ENCODE results near the gene PSMB11.

The PSMB11 gene

DNA sequence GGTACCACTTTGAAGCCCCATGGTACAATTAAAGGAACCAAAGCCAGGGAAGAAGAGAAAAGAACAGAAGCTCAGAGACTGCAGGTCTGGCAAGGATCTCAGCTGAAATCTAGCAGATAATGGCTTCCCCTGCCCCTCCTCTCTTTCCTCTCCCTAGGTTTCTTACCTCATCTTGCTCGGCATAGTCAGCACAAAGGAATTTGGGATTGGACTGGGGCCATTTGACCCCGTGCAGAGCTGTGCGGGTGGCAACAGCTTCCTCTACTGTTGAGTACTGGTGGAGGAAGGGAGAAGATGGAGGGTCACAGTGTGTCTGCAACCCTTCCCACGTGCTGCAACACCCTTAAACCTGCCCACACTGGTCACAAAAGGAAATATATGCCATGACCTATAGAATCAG, 20.0 kb downstream of the PSMB11 start:
- no peak for DNase-seq

DNA sequence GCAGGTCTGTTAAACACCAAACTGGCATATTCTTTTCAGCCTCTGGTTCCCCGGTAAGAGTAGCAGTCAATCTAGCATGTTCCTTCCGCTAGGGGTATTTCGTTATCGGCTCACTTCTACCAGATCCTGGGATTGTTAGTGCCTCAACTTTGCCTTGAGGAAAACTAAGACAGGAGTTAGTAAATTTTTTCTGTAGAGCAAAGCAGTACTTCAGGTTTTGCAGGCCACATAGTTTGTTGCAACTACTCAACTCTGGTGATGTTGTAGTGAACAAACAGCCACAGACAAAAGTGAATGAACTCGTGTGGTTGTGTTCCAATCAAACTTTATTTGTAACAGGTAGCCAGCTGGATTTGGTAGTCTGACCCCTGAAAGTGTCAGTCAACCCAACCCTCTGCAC, 21.6 kb downstream of the PSMB11 start:
- DNase-seq = no peak

DNA sequence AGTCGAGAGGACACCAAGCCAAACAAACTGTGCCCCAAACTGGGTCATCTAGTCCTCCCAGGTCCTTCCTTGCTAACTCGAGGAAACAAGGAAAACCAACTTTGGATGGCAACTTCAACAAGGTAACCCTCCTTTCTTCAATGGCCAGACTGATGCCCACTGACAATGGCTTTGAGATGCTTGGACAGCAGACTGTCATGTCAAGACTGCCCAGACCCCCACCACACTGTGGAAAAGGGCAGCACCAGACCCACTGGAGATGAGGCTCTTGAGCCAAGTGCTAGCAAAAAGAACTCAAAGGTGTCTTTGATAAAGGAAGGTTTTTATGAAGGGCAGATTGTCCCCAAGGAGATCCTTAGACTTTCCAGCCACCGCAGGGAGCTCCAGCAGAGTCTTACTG, 24.4 kb downstream of the PSMB11 start:
- no peak for DNase-seq

DNA sequence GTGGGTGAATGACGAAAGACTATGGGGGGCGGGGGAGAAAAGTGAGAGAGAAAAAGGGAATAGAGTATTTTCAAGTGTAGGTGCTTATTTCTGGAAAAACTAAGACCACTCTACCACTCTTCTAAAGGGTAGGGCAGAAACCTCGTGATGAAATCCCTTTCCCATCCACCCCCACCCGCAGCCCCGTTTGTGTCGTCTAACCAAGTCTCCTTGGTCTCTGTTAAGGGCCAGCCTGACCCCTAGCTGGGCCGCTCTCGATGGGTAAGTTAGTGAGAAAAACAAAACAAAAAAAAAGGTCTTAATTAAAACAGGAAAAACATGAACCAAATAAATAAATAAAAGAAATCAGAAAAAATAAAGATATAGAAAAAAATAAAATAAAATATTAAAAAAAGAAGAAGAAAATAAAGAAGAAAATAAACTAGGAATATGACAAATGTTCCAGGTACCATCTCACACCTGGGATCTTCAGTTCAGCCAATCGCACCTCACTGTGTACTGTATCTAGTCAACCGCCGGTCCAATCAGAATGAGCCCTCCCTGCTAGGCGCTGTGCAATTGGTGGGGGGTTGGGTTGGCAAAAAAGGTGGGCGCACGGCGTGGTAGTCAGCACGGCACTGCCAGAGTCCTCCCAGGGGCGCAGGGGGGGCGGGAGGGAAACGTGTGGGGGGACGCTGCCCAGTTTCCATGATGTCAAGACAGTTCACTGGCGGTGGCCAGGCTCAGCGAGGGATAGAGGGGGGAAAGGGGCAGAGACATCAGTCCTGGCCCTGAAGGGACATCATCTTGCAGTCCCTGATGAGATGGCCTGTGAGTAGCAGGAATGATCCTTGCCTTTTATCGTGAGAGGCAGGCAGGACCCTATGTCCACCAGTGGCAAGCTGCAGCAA, 25.1 kb downstream of the PSMB11 start:
- DNase-seq = no peak

DNA sequence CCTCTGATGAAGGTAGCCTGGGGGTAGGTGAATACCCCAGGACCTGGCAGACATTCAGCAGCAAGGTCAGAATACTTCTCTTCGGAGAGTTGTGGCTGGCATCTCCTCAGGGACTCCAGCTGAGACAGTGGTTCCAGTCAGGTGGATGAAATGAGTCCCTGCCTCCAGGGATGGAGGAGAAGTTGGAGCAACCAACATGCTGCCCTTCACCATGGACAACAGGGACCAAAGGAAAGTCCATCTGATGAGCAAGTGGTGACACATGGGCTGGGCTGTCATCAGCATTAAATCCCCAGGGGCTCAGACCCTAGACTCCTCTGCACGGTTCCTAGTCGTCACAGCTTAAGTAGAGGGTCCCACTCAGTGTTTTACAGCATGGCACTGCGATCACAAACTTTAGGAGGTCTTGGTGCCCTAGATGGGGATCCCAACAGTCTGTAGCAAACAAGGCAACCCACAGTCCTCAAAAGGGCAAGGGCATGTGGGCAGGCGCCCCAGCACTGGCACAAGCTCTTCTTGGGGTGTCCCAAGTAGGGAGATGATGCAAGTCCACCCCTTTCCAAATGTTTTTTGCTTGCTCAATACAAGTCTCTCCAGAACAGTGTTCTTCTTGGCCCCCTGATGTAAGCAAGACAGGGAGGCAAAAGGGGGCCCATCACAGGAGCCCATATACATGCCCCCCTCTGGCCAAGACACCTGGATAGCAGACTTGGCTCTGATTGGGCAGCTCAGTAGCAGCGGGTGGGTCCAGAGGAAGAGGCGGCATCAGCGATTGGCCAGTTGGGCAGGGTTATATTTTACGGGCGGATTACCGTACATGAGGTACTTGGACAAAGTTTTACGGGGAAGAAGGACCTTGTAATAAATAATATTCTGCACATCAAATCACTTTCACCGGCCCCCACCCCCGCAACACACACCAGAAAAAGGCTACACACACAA, 26.1 kb downstream of the PSMB11 start:
- no peak for DNase-seq

DNA sequence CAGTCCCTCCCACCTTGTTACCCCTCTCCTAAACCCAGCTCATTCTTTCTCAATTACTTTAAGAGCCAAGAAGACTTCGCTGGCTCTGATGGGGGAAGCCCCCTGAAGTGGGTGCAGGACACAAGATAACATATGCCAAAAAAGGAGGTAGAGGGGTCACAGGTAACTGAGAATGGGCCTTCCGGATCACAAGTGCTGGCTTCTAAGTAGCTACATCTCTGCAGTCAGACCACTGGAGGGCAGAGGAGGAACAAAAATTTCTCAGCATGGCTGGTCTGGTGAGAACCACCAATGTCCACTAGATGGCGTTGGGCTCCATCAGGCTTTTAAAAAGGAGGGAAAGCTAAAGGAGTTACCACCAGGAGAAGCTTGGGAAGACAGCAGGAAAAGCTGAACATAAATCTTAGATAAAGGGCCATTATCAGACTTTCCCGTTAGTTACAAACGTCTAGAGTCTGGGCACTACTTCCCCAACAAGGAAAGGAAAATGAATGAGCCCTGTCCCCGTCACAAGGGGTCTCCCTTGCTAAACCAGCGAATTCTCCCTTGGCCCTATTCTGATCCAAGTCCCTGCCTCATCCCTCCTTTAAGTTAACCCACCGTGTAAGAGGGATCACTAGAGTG, 26.9 kb downstream of the PSMB11 start:
- DNase-seq = no peak

DNA sequence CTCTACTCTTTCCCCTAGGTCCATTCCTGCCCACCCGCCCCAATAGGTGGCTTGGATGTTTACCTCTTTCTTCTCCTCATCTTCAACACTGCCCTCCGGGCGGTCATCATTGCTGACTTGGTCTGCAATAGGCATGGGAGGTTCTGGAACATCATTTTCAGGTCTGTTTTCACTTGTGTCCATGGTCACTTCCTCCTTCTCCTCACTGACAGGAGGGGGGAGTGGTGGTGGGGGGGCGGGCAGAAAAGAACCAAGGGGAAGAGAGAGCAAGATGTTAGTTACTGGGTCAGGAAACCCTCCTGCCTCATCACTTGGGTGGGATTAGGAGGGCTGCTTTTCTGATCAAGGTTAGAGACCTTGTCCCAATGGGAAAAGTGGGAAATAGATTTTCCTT, 27.4 kb downstream of the PSMB11 start:
- DNase-seq = no peak

DNA sequence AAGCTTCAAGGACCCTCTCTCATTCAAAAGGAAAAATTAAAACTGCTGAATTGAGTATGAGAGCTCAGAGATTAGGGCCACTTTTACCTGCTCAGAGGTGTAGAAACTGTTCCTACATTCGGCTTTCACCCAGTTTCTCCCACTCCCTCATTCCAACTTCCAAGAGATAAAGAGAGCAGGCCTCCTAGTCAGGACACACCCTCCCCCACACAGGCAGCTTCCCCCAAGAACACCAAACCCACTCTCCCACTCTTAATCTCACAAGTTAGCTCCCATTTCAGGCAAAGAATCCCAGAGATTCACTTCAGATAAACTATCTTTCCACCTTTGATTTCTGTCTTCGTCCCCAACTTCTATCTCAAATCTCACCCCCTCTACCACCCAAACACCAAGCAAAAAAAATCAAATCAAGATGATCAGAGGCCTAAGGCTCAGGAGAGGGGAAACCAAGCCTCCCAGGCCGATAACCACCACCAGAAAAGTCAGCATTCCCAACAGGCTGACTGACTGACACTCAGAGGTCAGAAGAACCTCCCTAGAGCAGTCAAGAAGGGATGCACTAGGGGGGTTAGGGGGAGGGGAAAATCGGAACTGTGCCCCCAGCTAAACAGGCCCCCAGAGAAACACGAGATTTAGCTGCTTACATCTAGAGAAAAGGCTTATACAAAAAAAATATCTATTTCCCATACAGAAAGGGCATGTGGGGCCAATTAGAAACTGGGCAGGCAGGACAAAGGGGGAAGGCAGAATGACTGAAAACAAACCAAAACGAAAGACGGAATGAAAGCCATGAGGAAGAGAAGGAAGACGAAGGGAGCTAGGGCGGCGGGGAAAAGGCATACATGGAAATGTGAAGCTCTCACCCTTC, 28.5 kb downstream of the PSMB11 start:
- DNase-seq = no peak

DNA sequence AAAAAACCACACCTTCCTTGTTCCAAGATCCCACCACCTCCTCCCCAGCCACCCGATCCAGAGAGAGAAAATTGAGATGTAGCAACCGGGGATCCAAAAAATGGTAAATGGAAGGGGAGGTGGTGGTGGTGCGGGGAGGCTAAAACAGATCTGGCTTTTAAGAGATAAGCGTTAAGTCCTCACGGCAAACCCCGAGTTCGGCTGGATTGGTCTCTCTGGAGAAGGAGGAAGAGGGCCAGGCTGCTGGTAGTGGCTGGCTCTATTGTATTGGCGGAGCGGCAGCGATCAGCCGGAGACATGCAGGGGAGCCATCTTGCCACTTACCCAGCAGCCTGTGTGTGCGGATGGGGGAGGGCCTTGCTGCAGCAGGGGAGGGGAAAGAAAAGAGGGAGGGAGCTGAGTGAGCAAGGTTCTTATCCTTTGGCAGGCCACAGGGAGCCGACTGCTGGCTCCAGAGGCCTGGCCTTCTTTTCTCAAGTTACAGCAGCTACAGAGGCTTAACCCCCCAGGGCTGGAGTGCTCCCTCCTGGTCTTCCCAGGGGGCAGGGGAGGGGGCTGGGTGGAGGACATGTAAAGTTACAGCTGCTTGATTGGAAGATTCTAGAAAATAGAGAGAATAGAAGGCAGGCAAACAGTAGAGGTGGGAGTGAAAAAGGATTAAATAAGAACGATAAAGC, 29.4 kb downstream of the PSMB11 start:
- DNase-seq = no peak

DNA sequence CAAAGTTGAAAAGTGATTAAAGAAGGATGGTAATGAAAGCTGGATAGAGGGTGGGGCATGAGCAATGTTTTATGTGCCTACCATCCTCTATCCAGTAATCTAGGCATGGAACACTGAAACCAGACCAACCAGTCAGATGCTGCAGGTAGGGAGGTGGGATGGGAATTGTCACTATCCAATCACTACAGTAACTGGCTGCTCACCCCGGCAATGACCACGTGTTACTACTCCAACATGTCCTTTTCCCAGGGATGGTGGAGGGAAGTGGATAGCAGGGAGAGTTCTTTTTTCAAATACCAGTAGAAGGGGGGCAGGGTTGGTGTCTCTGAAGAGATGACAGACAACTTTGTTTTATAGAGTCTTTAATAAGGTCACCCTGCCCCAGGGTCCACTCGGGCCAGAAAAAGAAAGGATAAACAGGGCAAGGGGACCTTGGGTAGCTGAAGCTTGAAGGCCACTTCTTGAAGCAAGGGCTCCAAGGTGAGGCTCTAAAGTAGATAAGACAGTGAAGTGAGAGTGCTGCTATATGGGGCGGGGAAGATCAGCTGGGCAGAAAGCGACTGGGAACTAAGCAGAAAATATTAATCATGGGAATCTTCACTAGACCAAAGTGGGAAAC, 30.0 kb downstream of the PSMB11 start:
- no peak for DNase-seq

DNA sequence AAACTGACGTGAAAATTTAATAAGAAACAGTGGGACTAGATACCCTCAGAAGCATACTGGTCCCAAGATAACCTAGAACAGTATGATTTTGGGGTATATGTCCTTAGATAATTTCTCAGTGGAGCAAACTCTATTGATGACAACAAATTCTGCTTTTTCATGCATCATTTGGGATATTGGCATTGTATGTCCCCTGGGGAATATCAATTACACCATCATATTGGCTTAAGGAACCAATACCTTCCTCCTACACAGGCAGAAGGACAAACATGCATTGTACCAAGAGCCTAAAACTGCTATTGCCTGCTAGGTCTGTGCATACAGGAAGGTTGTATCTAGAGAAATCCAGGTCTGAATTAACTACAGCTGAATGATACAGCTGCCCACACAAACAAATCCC, 32.9 kb downstream of the PSMB11 start:
- DNase-seq = no peak

DNA sequence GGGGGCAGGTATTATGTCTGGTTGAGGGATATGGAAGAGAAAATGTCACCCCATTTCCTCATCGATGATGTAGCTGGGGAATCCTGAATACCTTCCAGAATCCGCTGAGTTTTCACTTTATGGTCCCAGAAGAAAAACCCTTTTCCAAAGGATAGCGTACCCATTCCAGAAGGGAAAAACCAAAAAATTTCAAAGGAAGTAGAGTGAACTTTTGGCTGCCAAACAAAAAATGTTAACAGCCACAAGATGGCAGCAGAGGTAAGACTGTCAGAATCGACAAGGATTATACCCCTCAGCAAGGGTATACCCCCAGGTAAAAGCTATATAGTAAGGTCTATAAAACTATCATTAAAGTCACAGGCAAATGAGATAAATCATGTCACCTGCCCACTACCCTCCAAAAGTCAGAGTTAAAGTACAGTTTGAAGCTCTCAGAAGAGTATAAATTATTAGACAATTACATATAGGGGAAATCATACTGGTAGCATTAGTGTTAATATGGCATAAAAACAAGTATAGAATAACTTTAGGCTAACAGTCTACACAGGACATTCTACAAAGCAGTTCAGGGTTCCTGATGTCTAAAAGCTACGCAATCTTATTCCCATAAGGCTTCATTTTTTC, 34.9 kb downstream of the PSMB11 start:
- no peak for DNase-seq

DNA sequence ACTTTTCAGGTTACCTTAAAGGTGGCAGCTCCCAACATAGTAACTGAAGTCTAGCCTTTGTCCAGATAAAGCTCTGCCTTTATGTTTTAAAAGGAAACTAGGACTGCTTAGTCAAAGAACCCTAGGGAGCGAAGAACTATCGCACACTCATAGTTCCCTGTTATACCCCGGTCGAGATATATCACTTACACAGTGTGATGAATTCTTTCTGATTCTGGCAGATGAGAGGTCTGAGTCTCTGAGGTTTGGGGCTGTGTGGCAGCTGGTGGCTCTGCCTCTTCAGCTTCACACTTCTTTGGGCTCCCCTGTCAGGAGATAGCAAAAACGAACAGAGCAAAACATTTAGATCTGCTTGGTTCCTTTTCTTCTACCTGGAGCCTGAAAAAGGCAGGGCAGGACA, 36.0 kb downstream of the PSMB11 start:
- no peak for DNase-seq

DNA sequence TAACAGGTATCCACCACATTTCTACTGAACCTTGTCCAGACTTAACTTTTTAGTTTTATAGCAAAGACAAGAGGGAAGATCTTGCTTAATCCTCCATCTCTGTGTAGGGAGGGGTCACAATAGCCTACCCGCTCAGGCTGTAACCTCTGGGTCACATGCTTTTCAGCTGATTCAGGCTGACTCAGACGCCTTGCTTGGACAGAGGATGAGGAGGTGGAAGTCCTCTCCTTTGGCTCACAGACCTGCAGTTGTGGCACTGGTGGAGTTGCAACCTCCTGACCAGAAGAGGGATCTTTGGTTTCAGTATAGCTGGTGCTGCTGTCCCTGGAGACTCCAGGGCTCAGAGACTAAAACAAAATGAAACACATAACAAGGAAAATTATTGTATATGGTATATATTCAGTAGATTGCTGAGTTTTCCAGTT, 36.7 kb downstream of the PSMB11 start:
- no peak for DNase-seq

DNA sequence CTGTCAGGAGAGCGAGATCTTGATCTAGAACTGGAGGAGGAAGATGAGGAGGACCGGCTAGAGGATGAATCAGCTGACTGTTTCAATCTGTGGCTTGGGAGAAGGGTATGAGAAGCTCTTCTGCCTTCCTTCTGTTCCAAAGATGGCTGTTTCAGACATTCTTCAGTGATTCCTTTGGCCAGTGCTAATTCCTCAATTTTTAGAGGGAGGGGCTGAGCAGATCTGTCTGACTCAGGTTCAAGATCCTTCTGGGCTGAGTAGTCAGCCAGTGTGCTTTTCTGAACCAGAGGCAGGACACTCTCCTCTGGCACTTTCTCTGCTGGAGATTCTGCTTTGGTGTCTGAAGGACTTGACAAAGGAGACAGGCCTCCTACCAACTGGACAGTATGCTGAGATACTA, 37.7 kb downstream of the PSMB11 start:
- DNase-seq = no peak

DNA sequence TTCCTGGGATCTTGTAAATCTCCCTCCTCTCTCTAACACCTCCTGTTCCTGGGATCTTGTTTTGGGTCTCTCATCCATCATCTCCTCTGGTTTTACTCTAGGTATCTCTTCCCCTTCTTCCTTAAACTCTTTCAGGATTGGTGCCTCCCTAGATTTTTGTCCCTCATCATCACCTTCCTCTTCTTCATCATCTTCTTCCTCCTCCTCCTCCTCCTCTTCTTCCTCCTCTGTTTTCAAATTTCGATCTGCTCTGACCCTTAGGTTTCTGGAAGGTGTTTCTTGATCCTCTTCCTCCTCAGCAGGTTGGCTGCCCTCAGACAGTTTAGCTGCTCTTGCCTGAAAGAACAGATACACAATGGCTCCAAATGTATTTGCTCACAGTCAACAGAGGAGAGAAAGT, 38.5 kb downstream of the PSMB11 start:
- no peak for DNase-seq

DNA sequence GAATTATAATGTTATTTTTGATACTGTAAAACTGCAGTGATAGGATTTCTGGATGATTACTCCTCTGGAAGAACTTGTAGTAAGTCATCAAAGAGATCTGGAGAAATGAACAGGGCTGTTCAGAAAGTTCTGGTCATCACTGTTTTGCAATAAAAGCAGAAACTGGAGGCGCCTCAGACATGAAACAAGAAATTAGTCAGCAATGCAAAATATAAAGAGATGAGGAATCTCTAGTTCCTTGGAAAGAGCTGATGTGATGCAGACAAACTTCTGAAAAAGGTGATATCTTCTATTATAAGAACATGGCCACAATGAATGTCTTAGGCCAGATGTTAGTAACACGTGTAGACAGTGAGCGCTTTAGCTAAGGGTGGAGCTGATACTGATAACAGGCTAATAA, 43.4 kb downstream of the PSMB11 start:
- no peak for DNase-seq

DNA sequence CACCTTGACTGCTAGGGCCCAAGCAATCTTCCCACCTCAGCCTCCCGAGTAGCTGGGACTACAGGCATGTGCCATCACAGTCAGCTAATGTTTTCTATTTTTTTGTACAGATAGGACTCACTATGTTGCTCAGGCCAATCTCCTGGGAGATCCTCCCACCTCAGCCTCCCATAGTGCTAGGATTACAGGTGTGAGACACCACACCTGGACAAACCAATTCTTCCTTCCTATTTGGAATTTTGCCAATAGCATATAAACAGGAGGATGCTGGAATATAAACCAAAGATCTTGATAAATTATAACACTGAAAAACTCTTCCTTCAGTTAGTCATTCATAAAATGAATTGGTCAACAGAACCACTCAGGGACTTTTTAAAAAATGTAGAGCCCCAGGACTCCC, 44.6 kb downstream of the PSMB11 start:
- no peak for DNase-seq

DNA sequence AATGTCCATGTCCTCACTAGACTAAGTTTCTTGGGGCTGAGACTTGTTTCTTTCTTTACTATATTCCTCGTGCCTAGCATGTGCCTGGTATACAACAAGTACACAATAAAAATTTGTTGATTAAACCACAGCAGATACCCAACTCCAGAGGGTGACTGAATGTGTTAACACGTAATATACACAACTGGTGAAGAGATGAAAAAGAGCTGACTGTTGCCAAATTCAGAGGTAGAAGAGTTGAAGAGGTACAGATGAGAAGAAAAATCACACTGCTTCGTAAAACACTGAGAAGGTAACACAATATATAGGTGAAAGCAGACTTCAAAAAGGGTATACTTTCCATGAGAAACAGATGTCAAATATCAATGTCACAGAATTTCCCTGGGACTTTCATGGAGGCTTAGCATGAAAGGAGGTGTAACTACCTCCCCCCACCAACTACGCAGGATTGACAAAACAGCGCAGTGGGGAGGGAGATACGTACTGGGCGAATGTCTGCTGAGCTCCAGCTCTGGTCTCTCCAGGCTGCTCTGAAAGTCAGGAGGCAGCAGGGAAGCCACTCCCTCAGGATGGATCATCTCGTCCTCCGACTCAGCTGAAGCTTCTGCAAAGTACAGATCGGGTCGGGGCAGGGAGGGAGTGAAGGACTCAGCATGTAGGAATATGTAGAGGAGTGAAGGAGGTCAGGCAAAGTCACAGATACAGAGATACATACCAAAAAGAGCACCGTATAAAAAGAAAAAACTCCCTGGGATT, 47.7 kb downstream of the PSMB11 start:
- no peak for DNase-seq

DNA sequence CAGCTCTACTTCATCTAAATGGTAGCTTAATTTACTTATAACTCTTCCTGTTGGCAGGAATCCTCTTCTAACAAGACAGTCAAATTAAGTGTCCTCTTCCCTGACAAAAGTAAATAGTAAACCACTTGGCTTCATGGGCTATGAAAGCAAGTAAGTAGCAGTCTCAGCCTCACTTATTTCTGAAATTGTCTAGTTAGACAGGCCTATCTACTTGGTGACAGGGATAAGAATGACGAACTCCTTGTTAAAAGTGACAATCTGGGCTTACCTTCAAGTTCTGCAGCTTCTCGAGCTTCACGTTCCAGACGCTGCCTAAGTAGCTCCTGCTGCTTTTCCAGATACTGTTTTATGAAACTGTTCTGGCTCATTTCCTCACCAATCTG, 48.2 kb downstream of the PSMB11 start:
- DNase-seq = no peak

Measured in NCI-H2107 (cell line).